IPS-18a (cell line): ENCODE results near the gene HAGHL.

Experiments
- H3K27ac ChIP-seq: one replicate; pipeline ENCODE4 v1.5.1; 2013; ENCODE audit warnings: low read length
- H3K27me3 ChIP-seq: one replicate; pipeline ENCODE4 v1.6.1; 2013; ENCODE audit warnings: mild to moderate bottlenecking, low read length; ENCODE audit not compliant: control insufficient read depth, insufficient read depth
- H3K36me3 ChIP-seq: one replicate; pipeline ENCODE4 v1.6.1; 2013; ENCODE audit warnings: low read depth, low read length; ENCODE audit not compliant: control insufficient read depth
- H3K4me1 ChIP-seq: one replicate; pipeline ENCODE4 v1.6.1; 2013; ENCODE audit warnings: low read depth, low read length; ENCODE audit not compliant: control insufficient read depth
- H3K4me3 ChIP-seq: one replicate; pipeline ENCODE4 v1.5.1; 2013; ENCODE audit warnings: low read length
- H3K9ac ChIP-seq: one replicate; pipeline ENCODE4 v1.6.1; 2013; ENCODE audit warnings: mild to moderate bottlenecking, low read length, moderate library complexity
- H3K9me3 ChIP-seq: one replicate; pipeline ENCODE4 v1.6.1; 2013; ENCODE audit warnings: low read depth, low read length; ENCODE audit not compliant: control insufficient read depth

Gene HAGHL

GRCh38 chr16:726438-727290, at the start of gene HAGHL, which contains the start of gene CCDC78:
HAGHL (plus strand) TSS chr16:727106; CDS start chr16:727510, 404 bp downstream.
CCDC78 (minus strand) TSS chr16:726443; CDS start chr16:726367, 76 bp downstream.
- no peaks in the 10 kb centered on the region for H3K4me1 ChIP-seq
- peak within 1 kb of the TSS; percentile 36 for H3K9ac ChIP-seq
- no peak within 1 kb of the TSS for H3K27ac ChIP-seq

GRCh38 chr16:677316-678190, 49.4 kb upstream of the HAGHL start:
- Histone ChIP-seq H3K4me3 (no peak overlapping the region), H3K36me3 (peaks cover 27% of the 10 kb centered on the region), H3K9ac (no peak overlapping the region), H3K27me3 (no peaks in the 10 kb centered on the region), H3K9me3 (no peaks in the 10 kb centered on the region), H3K27ac (no peak overlapping the region), H3K4me1 (peaks cover 9% of the 10 kb centered on the region)

More at GRCh38 chr16:726438-727290, at the start of gene HAGHL, which contains the start of gene CCDC78:
- Histone ChIP-seq H3K27me3 (peaks cover 18% of the 10 kb centered on the region), H3K9me3 (no peaks in the 10 kb centered on the region), H3K4me3 (peak within 1 kb of the TSS; percentile 73), H3K36me3 (no peaks in the 10 kb centered on the region)

GRCh38 chr16:678209-678857, 48.6 kb upstream of the HAGHL start:
- Histone ChIP-seq H3K9ac (no peak overlapping the region), H3K4me3 (no peak overlapping the region), H3K9me3 (no peaks in the 10 kb centered on the region), H3K27ac (no peak overlapping the region), H3K36me3 (peaks cover 21% of the 10 kb centered on the region), H3K4me1 (peaks cover 9% of the 10 kb centered on the region), H3K27me3 (no peaks in the 10 kb centered on the region)

GRCh38 chr16:678858-679813, 47.8 kb upstream of the HAGHL start:
- H3K27me3 ChIP-seq: no peaks in the 10 kb centered on the region
- H3K4me1 ChIP-seq: peaks cover 9% of the 10 kb centered on the region
- H3K9me3 ChIP-seq: no peaks in the 10 kb centered on the region
- no peak overlapping the region for H3K9ac ChIP-seq
- no peak overlapping the region for H3K27ac ChIP-seq
- peaks cover 15% of the 10 kb centered on the region for H3K36me3 ChIP-seq
- H3K4me3 ChIP-seq: peak overlapping the region; percentile 48

- H3K36me3 ChIP-seq: peaks cover 15% of the 10 kb centered on the region
- peaks cover 6% of the 10 kb centered on the region for H3K4me1 ChIP-seq
- peak within 1 kb of the TSS; percentile 86 for H3K4me3 ChIP-seq
- no peaks in the 10 kb centered on the region for H3K9me3 ChIP-seq
- H3K27ac ChIP-seq: no peak within 1 kb of the TSS
- peak within 1 kb of the TSS; percentile 54 for H3K9ac ChIP-seq
- H3K27me3 ChIP-seq: no peaks in the 10 kb centered on the region
Observed at GRCh38 chr16:679814-680624, 46.9 kb upstream of the HAGHL start, which contains the start of gene STUB1. STUB1 (plus strand) TSS chr16:680410; CDS start chr16:680526, 116 bp downstream.

- peaks cover 6% of the 10 kb centered on the region for H3K4me1 ChIP-seq
- peaks cover 15% of the 10 kb centered on the region for H3K36me3 ChIP-seq
- no peaks in the 10 kb centered on the region for H3K27me3 ChIP-seq
- H3K9me3 ChIP-seq: no peaks in the 10 kb centered on the region
- peak overlapping the region; percentile 86 for H3K4me3 ChIP-seq
- peak overlapping the region; percentile 54 for H3K9ac ChIP-seq
- H3K27ac ChIP-seq: no peak overlapping the region
Observed at GRCh38 chr16:680625-680945, 46.3 kb upstream of the HAGHL start.

- Histone ChIP-seq H3K9ac (peak overlapping the region; percentile 54), H3K36me3 (peaks cover 15% of the 10 kb centered on the region), H3K27me3 (no peaks in the 10 kb centered on the region), H3K27ac (no peak overlapping the region), H3K4me1 (peaks cover 6% of the 10 kb centered on the region), H3K4me3 (peak overlapping the region; percentile 86), H3K9me3 (no peaks in the 10 kb centered on the region)
Observed at GRCh38 chr16:680967-681745, 45.8 kb upstream of the HAGHL start.

GRCh38 chr16:681746-682427, 45.0 kb upstream of the HAGHL start:
- H3K36me3 ChIP-seq: peaks cover 15% of the 10 kb centered on the region
- H3K4me1 ChIP-seq: peaks cover 6% of the 10 kb centered on the region
- H3K27ac ChIP-seq: no peak overlapping the region
- no peaks in the 10 kb centered on the region for H3K27me3 ChIP-seq
- H3K9me3 ChIP-seq: no peaks in the 10 kb centered on the region
- H3K4me3 ChIP-seq: no peak overlapping the region
- no peak overlapping the region for H3K9ac ChIP-seq
